Fibroblast of skin of left biceps (primary cell): Measurements from ENCODE around the gene SREBF1.

ENCODE experiments used
- DNase-seq, 2 experiments: peaks; one replicate each; pipeline ENCODE4 v3.0.0-alpha.2; 2013; ENCODE audit warnings: low read depth in 2 of 2

Gene SREBF1

DNA sequence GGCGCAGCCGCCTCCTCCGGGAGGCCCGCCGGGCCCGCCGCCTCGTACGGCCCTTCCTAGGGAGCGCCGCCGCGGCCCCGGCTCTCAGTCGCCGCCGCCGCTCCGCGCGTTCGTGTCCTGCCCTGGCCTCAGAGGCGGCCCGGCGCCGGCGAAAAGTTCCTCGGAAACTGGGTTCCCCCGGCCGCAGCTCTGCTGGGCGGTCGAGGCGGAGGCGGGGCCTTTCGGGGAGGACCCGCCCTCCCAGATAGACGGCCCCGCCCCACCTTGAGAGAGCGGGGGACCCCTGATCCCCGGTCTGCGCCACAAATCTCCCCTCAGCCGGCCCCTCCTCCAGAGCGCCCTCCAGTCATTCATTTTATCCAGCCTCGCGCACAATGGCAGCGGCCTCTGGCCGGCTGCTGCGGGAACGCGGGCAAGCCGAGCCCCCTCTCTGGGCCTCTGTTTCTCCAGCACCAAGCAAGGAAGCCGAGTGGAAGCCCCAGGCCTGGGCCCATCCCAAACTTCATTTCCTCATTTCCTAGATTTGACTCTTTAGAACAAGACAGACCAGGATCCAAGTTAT lies at the start of gene SREBF1:
Gene SREBF1, minus strand, starts transcription at position 169 of the 562 bp plus-strand sequence. CDS start 169 bp downstream, outside the sequence.
- no peak for DNase-seq

DNA sequence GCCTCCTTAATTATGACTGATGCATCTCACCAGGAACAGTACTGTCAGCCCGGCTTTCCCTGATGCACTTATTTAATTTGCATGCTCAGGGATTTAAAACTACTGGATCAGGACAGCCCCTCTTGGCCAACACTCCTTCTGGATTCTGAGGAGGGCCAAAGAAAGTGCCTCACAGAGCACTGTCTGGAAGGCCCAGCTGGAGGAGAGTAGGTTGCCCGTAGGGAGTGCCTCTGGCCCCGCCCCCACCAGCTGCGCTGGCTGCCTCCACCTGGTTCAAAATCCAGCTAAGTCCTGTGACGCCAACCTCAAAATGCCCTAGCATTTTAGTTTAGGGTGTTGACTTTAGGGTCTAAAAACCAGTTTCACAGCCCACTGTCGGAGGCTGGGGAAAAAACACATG lies 49.4 kb upstream of the SREBF1 start:
- DNase-seq = no peak

DNA sequence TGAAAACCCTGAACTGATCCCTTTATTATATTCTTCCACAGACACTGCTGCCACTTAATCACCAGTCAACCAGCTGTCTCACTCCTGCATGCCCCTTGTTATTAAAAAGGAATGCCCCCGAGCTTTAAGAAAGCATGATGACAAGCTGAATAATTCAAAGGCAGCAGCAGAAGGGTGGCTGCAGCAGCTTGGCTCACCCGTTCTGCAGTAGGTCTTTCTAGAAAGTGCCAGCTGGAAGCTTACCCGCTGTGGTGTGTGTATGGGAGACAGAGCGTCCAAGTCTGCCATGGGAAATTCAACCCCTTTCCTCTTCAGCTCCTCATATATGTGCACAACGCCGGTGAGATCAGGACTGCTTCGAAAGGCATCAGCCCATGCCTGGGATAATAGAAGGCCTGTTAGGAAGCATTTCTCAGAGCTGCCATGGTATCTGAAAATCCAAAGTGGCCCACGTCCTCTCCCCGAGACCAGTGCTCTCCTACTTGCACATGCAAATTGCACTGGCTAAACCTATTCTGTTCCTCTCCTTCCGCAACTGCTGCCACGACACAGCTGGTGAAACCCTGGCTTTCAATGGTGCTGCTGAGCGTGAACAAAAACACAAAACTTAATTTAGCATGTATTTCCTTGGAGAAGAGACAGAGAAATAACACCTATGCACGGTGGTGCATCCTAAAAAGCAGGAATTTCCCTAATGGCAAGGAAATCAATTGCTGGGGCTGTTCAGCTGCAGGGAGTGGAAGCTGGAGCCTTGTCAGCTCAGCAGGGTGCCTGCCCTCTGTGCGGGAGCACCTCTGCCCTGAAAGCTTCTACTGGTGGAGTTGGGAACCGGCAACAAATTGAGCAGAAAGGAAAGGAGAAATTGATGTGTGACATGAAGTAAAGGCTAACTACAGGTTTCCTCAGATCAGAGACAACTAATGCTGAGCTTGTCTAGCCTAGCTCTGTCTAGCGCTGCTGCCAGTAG lies 47.9 kb upstream of the SREBF1 start:
- no peak for DNase-seq

DNA sequence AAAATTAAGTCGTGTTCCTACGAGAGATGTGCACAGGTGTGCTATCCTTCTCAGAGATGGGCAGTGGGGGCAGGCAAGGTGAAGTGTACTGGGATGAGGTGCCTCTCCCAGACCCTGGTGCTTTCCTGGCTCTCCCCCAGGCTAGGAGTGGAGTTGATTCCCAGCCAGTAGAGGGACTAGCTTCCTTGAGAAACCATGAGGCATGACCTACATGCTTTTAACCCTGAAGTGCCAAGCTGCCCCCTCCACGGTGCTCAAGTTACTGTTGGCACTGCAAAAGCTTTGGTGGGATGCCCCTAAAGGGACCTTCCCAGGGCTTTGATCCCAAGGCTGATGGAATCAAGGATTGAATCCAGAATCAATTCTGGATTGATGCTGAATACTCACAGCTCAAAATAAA lies 47.0 kb upstream of the SREBF1 start:
- no peak for DNase-seq

DNA sequence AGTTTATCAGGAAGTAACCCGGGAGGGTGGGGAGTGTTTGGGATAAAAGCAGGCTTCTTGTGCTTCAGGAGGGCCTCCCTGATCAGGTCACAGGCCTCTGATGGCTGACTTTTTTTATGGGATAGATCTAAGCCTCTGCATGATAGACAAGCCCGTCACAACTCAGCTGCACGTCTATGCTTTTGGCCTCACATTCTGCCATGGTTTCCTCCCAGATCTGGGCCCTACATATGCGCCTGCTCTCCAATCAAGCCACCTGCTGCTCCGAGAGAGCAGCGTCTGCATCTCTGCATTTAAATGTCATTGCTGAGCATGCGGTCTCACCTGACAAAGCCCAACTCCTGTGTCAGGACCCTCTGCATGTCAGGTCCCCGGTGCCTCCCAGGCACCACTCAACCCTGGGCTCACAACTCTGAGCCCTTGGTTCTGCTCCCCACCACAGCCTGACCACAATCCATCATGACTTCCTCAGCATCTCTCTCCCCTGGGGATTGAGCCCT lies 45.3 kb upstream of the SREBF1 start:
- DNase-seq = no peak

DNA sequence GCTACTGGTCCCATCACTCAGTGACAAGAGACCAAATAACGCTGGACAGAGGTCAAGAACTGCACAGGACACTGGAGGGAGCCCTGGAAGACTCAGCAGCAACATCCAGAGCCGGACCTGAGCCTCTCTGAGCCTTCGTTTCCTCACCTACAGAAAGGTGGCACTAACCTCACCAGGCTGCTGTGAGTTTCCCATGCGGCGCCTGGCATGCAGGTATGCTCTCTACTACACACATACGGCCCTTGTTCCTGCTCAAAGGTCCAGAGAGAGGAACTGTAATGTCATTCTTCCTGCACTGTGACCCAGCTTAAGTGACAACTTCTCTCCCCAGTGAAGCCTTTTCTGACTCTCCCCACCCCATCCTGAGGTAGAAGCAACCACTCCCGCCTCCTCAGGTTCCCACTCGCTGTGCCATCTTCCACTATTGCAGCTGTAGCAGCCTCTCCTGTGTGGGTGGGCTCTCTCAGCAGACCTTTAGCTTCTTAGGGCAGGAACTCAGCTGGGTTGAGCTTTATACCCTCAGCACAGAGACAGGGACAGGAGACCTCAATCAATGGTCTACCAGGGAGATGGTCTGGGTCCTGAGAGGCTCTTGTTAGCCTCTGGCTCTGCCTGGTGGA lies 43.9 kb upstream of the SREBF1 start:
- DNase-seq = no peak

DNA sequence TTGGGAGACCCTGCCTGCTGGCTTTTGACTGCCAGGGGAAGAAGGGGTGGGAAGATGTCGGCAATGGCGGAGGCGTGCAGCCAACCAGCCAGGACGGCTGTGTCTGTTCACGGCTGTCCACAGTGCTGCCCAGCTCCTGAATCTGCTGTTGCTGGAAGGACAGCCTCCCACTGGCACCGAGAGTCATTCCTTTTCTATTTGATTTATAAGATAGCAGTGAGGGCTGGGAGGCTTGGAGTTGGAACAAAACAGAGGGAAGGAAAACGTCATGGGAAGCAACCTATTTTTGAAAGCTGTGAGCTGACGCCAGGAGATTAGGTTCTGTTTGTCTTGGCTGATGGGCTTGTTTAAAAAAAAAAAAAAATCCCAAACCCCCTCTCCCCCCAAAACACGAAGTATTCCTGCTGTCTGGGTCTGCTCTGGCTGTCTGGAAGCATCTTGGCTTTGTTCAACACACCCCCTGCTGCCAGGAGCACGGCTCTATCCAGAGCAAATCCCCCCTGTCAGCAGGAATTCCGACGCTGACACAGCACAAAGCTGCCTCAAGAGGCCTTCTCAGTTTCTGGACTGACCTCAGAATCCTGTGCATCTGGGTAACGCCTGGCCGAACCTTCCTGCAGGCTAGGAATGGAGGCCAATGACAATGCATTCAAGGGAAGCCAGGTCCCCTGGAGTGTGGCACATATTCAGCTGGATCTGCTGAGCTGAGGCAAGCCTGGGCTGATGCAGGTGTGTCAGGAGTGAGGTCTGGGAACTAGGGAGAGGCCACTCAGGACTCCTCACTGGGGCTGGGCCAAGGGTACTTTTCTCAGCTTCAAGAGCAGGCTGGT lies 41.0 kb upstream of the SREBF1 start:
- DNase-seq = peak; percentile 82 to 85

DNA sequence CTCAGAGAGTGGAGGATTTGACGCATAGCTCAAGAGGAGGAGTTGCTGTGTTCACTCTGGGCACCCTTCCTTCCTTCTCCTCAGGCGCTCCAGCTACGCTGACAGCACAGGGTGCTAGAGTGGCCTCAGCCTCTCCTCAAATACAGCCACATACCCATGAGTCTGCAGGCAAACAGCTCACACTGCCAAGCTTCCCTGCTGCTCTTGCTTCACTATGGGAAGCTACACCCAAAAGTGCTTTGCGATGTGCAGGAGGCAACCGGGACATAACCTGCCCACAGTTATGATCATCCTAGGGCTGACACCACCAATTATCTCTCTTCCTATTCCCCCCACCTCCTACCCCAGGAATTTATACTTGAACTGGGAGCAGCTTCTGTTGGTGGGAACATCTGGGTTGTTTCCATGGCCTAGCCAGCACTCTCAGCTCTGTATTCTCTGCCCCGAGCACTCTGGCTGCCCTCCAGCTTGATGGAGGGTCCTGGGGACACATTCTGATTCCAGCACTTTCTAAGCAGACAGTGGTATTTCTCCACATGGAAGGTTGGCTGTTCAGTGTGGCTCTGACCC lies 40.3 kb upstream of the SREBF1 start:
- no peak for DNase-seq

DNA sequence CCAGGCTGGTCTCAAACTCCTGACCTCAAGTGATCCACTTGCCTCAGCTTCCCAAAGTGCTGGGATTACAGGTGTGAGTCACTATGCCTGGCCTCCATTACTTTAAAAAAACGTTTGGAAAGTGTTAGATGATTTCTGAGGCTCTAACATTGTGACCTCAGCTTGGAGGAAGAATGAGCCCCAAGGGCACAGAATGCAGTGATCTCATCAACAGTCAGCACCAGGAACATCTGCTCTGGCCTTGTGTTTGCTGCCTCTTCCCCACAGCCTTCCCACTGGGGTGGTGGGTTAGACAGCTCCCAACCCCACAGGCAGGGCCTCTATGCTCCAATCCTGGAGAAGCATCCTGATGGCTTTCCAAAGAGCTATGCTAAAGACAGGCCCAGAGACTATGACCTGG lies 37.7 kb upstream of the SREBF1 start:
- DNase-seq = peak; percentile 39 to 40

DNA sequence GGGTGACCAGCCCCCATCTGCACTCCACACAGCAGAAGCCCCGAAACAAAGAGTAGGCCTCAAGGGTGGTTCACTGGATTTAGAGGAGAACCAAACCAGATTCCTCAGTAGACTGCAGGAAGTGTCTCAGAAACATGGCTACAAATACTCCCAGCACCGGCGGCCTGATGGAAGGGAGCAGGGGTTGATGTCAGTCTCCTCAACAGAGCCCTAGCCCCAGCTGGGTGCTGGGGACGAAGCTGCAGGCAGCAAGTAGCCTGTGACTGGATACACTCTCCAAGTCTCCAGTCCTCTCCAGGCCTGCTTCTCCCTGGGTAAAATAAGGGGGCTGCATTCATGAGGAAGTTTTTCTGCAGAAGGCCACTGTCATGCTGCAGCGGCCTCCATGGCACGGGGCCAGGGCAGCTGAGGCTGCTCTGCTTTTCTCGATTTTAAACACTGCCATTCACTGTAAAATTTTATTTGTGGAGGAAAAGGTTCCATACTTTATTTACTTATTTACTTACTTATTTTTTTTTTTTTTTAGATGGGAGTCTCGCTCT lies 36.7 kb upstream of the SREBF1 start:
- no peak for DNase-seq

DNA sequence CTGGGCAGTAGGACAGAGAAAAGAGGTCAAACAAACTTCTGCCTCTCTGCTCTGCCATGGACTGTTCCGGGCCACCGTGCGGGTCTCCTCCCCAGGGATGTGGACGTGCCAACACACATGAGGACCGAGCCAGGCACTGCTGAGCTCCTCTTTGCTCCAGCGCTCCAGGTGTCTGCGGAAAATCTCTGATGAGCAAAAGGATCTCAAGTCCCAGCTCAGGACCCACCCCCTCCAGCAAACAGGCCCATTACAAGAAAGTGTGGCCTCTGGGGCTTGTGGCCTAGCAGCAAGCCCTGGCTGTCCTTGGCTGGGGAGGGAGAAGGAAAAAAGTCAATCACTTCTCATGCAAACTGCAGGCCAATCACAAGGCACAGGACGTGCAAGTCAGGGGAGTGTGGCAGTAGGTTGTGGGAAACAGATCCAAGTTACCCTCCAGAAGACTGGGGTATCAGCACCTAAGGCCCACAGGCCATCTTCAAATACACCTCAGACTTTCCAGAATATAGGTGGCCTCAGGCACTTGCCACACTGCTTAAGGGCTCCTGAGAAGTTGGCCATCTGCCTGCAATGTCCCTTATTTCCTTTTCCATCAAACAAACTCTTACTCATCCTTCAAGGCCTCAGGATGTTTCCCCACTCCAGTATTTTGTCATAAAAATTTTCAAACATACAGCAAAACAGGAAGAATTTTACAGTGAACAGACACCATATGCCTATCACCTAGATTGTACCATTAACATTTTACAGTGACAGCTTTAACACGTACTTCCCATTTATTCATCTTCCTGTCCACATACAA lies 36.0 kb upstream of the SREBF1 start:
- no peak for DNase-seq

DNA sequence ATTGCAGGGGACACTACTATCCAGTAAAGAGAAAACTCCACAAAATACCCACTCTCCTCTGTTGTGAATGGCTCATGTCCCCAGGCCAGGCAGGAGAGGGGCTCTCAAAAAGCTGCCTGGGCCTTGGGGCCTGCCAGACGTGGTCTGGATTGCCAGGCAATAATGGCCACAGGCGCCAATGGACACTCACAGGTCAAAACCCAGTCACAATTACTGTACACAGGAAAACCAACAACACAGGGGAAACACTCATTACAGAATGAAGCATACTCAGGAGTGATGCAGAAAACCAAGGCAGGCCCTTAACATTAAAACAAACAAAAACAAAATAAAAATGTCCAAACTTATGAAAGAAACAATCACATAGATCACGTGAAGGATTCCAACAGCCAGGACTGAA lies 35.1 kb upstream of the SREBF1 start:
- no peak for DNase-seq

DNA sequence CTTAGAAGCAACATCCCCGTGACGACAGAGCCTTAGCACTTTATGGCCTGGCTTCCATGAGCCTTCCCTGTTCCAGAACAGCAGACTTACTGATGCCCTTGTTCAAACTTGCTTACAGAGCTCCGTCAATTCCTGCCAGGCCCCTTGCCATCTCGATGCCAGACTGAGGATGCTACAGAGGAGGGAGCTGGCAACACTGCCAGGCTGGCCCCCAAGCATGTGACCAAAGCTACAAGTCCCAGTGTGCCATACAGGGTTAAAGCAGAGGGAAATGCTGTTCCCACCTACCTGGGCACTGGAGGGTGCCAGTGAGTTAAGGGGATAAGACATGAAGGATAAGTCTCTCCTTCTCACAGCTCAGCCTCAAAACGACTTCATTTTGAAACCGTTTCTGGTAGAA lies 33.5 kb upstream of the SREBF1 start:
- no peak for DNase-seq

DNA sequence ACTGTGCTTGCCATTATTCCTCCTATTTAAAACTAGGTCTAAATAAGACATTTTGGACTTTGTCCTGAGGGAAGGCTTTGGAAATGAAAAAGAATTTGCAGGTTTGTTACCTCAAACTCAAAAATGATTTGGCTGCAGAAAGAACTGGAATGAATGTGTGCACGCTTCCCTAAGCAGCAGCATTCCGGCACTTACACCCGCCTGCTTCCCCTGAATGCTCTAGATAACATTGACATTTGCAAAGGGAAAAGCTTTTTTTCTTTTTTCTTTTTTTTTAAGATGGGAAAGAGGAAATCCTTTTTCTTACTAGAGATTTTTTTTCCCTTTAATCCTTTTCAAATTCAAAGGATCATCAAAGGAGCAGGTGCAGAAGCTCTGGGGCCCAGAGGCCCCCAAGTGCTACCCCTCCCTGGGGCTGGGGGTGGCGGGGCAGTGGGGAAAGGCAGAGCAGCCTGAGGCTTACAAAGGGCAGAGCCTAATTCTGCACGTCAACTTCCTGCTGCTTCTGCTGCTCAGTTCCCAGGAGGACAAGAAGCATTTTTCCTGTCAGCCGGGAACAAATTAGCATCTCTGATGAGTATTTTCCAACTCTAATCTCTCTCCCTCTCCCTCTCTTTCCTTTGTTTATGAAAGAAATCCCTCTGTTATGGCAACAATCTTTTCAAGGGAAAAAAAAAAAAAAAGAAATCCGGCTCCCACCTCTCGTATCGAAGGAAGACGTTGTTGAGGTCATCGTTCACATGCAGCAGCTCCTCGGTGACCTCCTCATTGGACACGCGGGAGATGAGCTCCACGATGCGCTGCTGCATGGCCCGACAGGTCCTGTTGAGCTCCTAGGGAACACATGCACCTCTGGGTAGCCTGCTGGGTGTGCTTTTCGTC lies 32.1 kb upstream of the SREBF1 start:
- no peak for DNase-seq

DNA sequence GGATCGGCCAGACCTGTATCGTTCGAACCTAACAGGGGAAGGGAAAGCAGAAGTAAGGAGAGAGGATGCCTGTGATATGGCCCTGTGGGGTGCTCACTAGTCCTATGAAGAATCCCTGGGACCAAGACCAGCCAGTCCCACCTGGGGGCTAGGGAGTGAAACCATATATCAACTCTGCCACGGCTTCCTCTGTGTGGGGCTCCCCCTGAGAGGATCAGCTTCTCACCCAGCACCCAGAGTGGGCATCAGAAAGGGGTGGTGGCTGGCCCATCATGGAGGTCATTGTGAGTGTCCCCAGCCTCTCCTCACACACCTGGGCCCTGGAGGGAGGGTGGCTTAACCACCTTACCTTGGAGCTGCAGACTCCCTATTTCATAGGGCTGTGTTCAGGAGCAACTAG lies 30.1 kb upstream of the SREBF1 start:
- no peak for DNase-seq

DNA sequence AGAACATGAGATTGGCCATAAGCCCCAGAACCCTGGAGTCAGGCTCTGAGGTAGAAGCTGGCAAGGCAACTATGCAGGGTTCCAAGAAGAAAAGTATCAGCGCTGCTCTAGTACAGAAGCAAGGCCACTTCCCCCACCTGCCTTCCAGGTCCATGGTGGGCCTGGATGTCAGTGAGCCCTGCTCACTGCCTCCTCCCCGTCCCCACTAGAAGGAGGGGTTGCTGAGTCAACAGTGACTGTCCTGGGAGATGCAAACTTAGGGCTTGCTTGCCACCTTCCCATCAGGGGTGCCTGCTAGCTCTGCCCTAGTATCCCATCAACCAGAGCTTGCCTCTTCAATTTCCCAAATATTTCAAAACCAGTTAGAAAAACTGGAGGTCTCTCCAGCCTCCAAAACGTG lies 29.6 kb upstream of the SREBF1 start:
- DNase-seq = no peak

DNA sequence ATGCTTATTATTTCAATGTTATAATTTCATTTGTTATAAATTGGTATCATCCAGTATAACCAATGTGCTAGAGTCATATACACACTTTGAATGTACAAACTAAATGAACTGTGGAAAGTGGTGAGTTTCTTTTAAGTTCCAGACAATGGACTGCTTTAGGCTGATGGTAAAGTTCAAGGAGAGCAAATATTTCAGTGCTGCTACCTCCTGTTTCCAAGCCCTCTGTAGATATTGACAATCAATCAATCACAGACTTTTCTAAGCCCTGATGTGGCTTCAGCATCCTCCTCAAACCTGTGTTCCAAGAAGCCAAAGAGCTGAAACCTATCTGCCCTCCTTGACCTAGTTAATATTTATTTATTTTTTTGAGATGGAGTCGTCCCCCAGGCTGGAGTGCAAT lies 28.2 kb upstream of the SREBF1 start:
- DNase-seq = no peak

DNA sequence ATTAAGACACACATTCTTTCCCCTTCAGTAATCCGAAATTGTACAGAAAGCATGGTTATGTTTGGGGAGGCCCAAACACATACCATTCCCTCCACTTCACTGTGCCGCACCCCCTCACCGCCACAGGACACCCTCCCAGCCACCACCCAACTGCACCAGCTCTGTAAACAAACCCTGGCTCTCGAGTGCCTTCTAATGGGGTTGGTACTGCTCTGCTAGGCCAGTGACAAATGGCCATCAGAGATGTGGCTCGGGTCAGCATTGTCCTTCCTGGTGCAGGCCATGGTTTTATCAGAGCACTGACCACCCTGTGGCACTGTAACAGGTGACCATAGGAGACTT lies 24.0 kb upstream of the SREBF1 start:
- DNase-seq = no peak
